Neural cell (in vitro differentiated cells): Measurements from ENCODE around the gene METTL24. TPM values are rescaled to one million over a fixed set of nuclear protein-coding genes. Genes with fewer than 3 reads are reported as not detected.

ENCODE experiments used
- H2AFZ ChIP-seq: fragments of 200-600, 300-800 bp; sonication (generic), shearing (Covaris generic); 2 replicates; pipeline ENCODE4 v1.6.0; 2014; ENCODE audit warnings: low read depth, mild to moderate bottlenecking, antibody characterized with exemption, low read length, moderate library complexity
- H3F3A ChIP-seq: fragments of 200-600 bp; shearing (Covaris generic); 2 replicates; pipeline ENCODE4 v1.6.1; 2016; ENCODE audit warnings: mild to moderate bottlenecking, moderate library complexity, mixed read lengths, antibody characterized with exemption, low read length; ENCODE audit not compliant: insufficient read depth, poor library complexity, severe bottlenecking
- H3K27ac ChIP-seq: fragments of 200-600, 300-800 bp; sonication (generic), shearing (Covaris generic); 2 replicates; pipeline ENCODE4 v1.5.1; 2014; ENCODE audit warnings: mild to moderate bottlenecking, low read length, moderate library complexity
- H3K27me3 ChIP-seq: fragments of 300-800, 200-600 bp; sonication (generic), shearing (Covaris generic); 2 replicates; pipeline ENCODE4 v1.6.0; 2014; ENCODE audit warnings: mild to moderate bottlenecking, low read depth, low read length, moderate library complexity; ENCODE audit not compliant: insufficient read depth
- H3K36me3 ChIP-seq: fragments of 300-800, 200-600 bp; sonication (generic), shearing (Covaris generic); 2 replicates; pipeline ENCODE4 v1.5.1; 2014; ENCODE audit warnings: mild to moderate bottlenecking, antibody characterized with exemption, low read length, moderate library complexity; ENCODE audit not compliant: insufficient read depth
- H3K4me2 ChIP-seq: fragments of 300-800, 200-600 bp; sonication (generic), shearing (Covaris generic); 2 replicates; pipeline ENCODE4 v1.6.0; 2014; ENCODE audit warnings: mild to moderate bottlenecking, low read length
- H3K4me3 ChIP-seq: fragments of 300-800, 200-600 bp; sonication (generic), shearing (Covaris generic); 2 replicates; pipeline ENCODE4 v1.5.1; 2014; ENCODE audit warnings: mild to moderate bottlenecking, low read length, moderate library complexity
- H3K79me2 ChIP-seq: fragments of 200-600 bp; shearing (Covaris generic); replicated peaks from 2 replicates; pipeline ENCODE4 v1.6.0; 2014; ENCODE audit warnings: mild to moderate bottlenecking, low read length, moderate library complexity; ENCODE audit not compliant: insufficient read depth
- H3K9ac ChIP-seq: fragments of 300-800, 200-600 bp; sonication (generic), shearing (Covaris generic); 2 replicates; pipeline ENCODE4 v1.6.1; 2016; ENCODE audit warnings: mild to moderate bottlenecking, low read length, mixed read lengths
- H3K9me2 ChIP-seq: fragments of 200-600 bp; shearing (Covaris generic); 2 replicates; pipeline ENCODE4 v1.6.1; 2016; ENCODE audit warnings: mild to moderate bottlenecking, low read length, mixed read lengths; ENCODE audit not compliant: insufficient read depth
- H3K9me3 ChIP-seq: fragments of 200-600, 300-800 bp; sonication (generic), shearing (Covaris generic); 2 replicates; pipeline ENCODE4 v1.6.1; 2016; ENCODE audit warnings: mild to moderate bottlenecking, mixed run types, low read length, moderate library complexity, mixed read lengths
- H4K20me1 ChIP-seq: fragments of 200-600 bp; shearing (Covaris generic); 2 replicates; pipeline ENCODE4 v1.6.1; 2016; ENCODE audit warnings: mild to moderate bottlenecking, mixed run types; ENCODE audit not compliant: insufficient read depth
- CTCF ChIP-seq: fragments of 450-650 bp; IDR thresholded peaks from 2 replicates; pipeline ENCODE4 v1.5.1; 2014; ENCODE audit warnings: antibody characterized with exemption, mild to moderate bottlenecking, moderate library complexity; ENCODE audit not compliant: poor library complexity, severe bottlenecking
- EP300 ChIP-seq: fragments of 450-650 bp; conservative IDR thresholded peaks from 2 replicates; pipeline ENCODE4 v1.6.1; 2014; ENCODE audit warnings: antibody characterized with exemption, mild to moderate bottlenecking, moderate library complexity; ENCODE audit not compliant: poor library complexity, severe bottlenecking
- EZH2 ChIP-seq: fragments of 200-600, 300-800 bp; shearing (Covaris generic), sonication (generic); IDR thresholded peaks from 2 replicates; pipeline ENCODE4 v1.6.1; 2014; ENCODE audit warnings: antibody characterized with exemption, low read length, borderline replicate concordance, mild to moderate bottlenecking; ENCODE audit not compliant: insufficient read depth, poor library complexity, severe bottlenecking
- MXI1 ChIP-seq: fragments of 450-650 bp; conservative IDR thresholded peaks from 2 replicates; pipeline ENCODE4 v1.6.1; 2014; ENCODE audit warnings: antibody characterized with exemption, mild to moderate bottlenecking; ENCODE audit not compliant: poor library complexity, severe bottlenecking
- POLR2AphosphoS5 ChIP-seq: IDR thresholded peaks from 2 replicates; pipeline ENCODE4 v1.6.1; 2012
- RAD21 ChIP-seq: fragments of 450-650 bp; conservative IDR thresholded peaks from 2 replicates; pipeline ENCODE4 v1.6.1; 2014; ENCODE audit warnings: antibody characterized with exemption, mild to moderate bottlenecking, moderate library complexity
- SMC3 ChIP-seq: fragments of 450-650 bp; conservative IDR thresholded peaks from 2 replicates; pipeline ENCODE4 v1.6.1; 2014; ENCODE audit warnings: antibody characterized with exemption, mild to moderate bottlenecking, moderate library complexity; ENCODE audit not compliant: poor library complexity
- TAF1 ChIP-seq: IDR thresholded peaks from 2 replicates; pipeline ENCODE4 v1.6.1; 2012; ENCODE audit warnings: low read depth
- polyA plus RNA-seq: library from polyadenylated mRNA; depleted of rRNA; stranded (reverse); fragments of >200 nt; gene quantifications from 2 replicates; pipeline ENCODE4 v1.2.3, GENCODE V29; 2014
- TF ChIP-seq, protein P1 (sequence below): IDR thresholded peaks from 2 replicates; pipeline ENCODE4 v1.6.1; 2012; ENCODE audit warnings: borderline replicate concordance

The METTL24 gene
- polyA plus RNA-seq, 1 donor from 2014 or later, result not detected

GRCh38 chr6:110270165-110270564 lies 88.0 kb downstream of the METTL24 start:
- no peak overlapping the region for H2AFZ ChIP-seq
- H3K27ac ChIP-seq, result no peak overlapping the region
- no peaks in the 10 kb centered on the region for H3K9me3 ChIP-seq
- no peak overlapping the region for H3K4me2 ChIP-seq
- H3K4me3 ChIP-seq, result no peak overlapping the region
- no peaks in the 10 kb centered on the region for H3K36me3 ChIP-seq
- TF ChIP-seq TAF1 (no peak), RAD21 (no peak), CTCF (no peak), SMC3 (no peak), EZH2 (no peak)
- TF ChIP-seq, protein P1, sequence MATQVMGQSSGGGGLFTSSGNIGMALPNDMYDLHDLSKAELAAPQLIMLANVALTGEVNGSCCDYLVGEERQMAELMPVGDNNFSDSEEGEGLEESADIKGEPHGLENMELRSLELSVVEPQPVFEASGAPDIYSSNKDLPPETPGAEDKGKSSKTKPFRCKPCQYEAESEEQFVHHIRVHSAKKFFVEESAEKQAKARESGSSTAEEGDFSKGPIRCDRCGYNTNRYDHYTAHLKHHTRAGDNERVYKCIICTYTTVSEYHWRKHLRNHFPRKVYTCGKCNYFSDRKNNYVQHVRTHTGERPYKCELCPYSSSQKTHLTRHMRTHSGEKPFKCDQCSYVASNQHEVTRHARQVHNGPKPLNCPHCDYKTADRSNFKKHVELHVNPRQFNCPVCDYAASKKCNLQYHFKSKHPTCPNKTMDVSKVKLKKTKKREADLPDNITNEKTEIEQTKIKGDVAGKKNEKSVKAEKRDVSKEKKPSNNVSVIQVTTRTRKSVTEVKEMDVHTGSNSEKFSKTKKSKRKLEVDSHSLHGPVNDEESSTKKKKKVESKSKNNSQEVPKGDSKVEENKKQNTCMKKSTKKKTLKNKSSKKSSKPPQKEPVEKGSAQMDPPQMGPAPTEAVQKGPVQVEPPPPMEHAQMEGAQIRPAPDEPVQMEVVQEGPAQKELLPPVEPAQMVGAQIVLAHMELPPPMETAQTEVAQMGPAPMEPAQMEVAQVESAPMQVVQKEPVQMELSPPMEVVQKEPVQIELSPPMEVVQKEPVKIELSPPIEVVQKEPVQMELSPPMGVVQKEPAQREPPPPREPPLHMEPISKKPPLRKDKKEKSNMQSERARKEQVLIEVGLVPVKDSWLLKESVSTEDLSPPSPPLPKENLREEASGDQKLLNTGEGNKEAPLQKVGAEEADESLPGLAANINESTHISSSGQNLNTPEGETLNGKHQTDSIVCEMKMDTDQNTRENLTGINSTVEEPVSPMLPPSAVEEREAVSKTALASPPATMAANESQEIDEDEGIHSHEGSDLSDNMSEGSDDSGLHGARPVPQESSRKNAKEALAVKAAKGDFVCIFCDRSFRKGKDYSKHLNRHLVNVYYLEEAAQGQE, result no peak
- H3K9ac ChIP-seq, result no peak overlapping the region
- no peaks in the 10 kb centered on the region for H3K79me2 ChIP-seq
- no peaks in the 10 kb centered on the region for H3K27me3 ChIP-seq
- H3K9me2 ChIP-seq, result no peaks in the 10 kb centered on the region
- H4K20me1 ChIP-seq, result no peaks in the 10 kb centered on the region
- H3F3A ChIP-seq, result no peaks in the 10 kb centered on the region

DNA sequence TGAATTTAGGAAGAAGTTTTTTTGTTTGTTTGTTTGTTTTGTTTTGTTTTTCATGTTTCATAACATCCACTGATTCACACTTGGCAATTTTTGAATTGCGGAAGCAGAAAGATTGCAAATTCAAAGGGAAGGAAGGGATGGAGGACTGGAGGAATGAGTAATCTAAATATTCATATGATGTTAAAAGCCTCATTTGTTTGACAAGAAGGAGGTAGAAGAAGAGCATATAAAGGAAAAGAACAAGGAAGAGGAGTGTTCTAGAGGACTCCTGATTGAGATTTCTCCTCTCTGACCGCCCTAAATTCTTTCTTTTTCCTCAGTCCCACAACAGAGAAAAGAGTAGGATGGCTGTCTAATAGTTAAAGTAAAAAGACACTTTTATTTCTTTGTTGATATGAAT lies 88.5 kb downstream of the METTL24 start:
- Histone ChIP-seq H3K79me2 (no peaks in the 10 kb centered on the region), H3K9ac (no peak overlapping the region), H3K36me3 (no peaks in the 10 kb centered on the region), H3K4me3 (no peak overlapping the region), H3K4me2 (no peak overlapping the region), H4K20me1 (no peaks in the 10 kb centered on the region), H3F3A (no peaks in the 10 kb centered on the region), H3K9me2 (no peaks in the 10 kb centered on the region), H3K27me3 (no peaks in the 10 kb centered on the region), H2AFZ (no peak overlapping the region), H3K27ac (no peak overlapping the region), H3K9me3 (no peaks in the 10 kb centered on the region)
- no peak for TF ChIP-seq TAF1
- TF ChIP-seq EZH2, result no peak

GRCh38 chr6:110266996-110267395 lies 91.2 kb downstream of the METTL24 start:
- H2AFZ ChIP-seq, result no peak overlapping the region

More at GRCh38 chr6:110266996-110267395, 91.2 kb downstream of the METTL24 start:
- Histone ChIP-seq H4K20me1 (no peaks in the 10 kb centered on the region), H3K79me2 (no peaks in the 10 kb centered on the region), H3K9ac (no peak overlapping the region), H3F3A (no peaks in the 10 kb centered on the region), H3K4me2 (no peak overlapping the region), H3K9me3 (no peaks in the 10 kb centered on the region), H3K9me2 (no peaks in the 10 kb centered on the region), H3K27me3 (no peaks in the 10 kb centered on the region), H3K4me3 (no peak overlapping the region), H3K36me3 (no peaks in the 10 kb centered on the region), H3K27ac (no peak overlapping the region)
- TF ChIP-seq EP300 (no peak), TAF1 (no peak), SMC3 (no peak), POLR2AphosphoS5 (no peak), EZH2 (no peak), CTCF (no peak), MXI1 (no peak), RAD21 (no peak)
- TF ChIP-seq, protein P1, result no peak
